ENCODE results near the gene PRMT7.

PRMT7 gene

GRCh38 chr16:68310774-68311511, at the start of gene PRMT7, which contains the start of gene SLC7A6OS:
Gene PRMT7 (plus strand): TSS chr16:68311019. CDS start chr16:68315980, 4,961 bp downstream.
Gene SLC7A6OS (minus strand): TSS chr16:68310946. CDS start chr16:68310926, 20 bp downstream.
- DNase-seq (ENCODE audit: low read depth), result peak; percentile 60
- peak within 1 kb of the TSS; percentile 87 for H3K4me3 ChIP-seq (ENCODE audit: low read depth, low read length)

GRCh38 chr16:68263559-68264127, 47.2 kb upstream of the PRMT7 start:
- H3K4me3 ChIP-seq (ENCODE audit: low read depth, low read length), result peak overlapping the region; percentile 90
- no peak for DNase-seq (ENCODE audit: low read depth)

GRCh38 chr16:68264128-68265077, 46.4 kb upstream of the PRMT7 start, which contains the start of gene SLC7A6:
Gene SLC7A6 (plus strand): TSS chr16:68264526. CDS start chr16:68274727, 10,201 bp downstream.
- DNase-seq (ENCODE audit: low read depth), result no peak
- H3K4me3 ChIP-seq (ENCODE audit: low read depth, low read length), result peak within 1 kb of the TSS; percentile 90

GRCh38 chr16:68265078-68265920, 45.5 kb upstream of the PRMT7 start:
- H3K4me3 ChIP-seq (ENCODE audit: low read depth, low read length), result peak overlapping the region; percentile 90
- no peak for DNase-seq (ENCODE audit: low read depth)

- no peak for DNase-seq (ENCODE audit: low read depth)
- no peak overlapping the region for H3K4me3 ChIP-seq (ENCODE audit: low read depth, low read length)
Measured at GRCh38 chr16:68267612-68268405, 43.0 kb upstream of the PRMT7 start.

GRCh38 chr16:68269793-68270192, 41.0 kb upstream of the PRMT7 start:
- no peak for DNase-seq (ENCODE audit: low read depth)
- no peak overlapping the region for H3K4me3 ChIP-seq (ENCODE audit: low read depth, low read length)

- no peak for DNase-seq (ENCODE audit: low read depth)
- H3K4me3 ChIP-seq (ENCODE audit: low read depth, low read length), result no peak overlapping the region
Measured at GRCh38 chr16:68270353-68270752, 40.5 kb upstream of the PRMT7 start.

- H3K4me3 ChIP-seq (ENCODE audit: low read depth, low read length), result no peak overlapping the region
- no peak for DNase-seq (ENCODE audit: low read depth)
Measured at GRCh38 chr16:68272507-68273209, 38.2 kb upstream of the PRMT7 start.

- DNase-seq (ENCODE audit: low read depth), result no peak
- no peak overlapping the region for H3K4me3 ChIP-seq (ENCODE audit: low read depth, low read length)
Measured at GRCh38 chr16:68273459-68273858, 37.4 kb upstream of the PRMT7 start.

- DNase-seq (ENCODE audit: low read depth), result no peak
- no peak overlapping the region for H3K4me3 ChIP-seq (ENCODE audit: low read depth, low read length)
Measured at GRCh38 chr16:68273896-68274295, 36.9 kb upstream of the PRMT7 start.

- DNase-seq (ENCODE audit: low read depth), result no peak
- no peak overlapping the region for H3K4me3 ChIP-seq (ENCODE audit: low read depth, low read length)
Measured at GRCh38 chr16:68274441-68274840, 36.4 kb upstream of the PRMT7 start.

GRCh38 chr16:68275611-68276191, 35.1 kb upstream of the PRMT7 start:
- DNase-seq (ENCODE audit: low read depth), result no peak
- no peak overlapping the region for H3K4me3 ChIP-seq (ENCODE audit: low read depth, low read length)

- DNase-seq (ENCODE audit: low read depth), result no peak
- no peak overlapping the region for H3K4me3 ChIP-seq (ENCODE audit: low read depth, low read length)
Measured at GRCh38 chr16:68276223-68276622, 34.6 kb upstream of the PRMT7 start.

GRCh38 chr16:68279726-68280558, 30.9 kb upstream of the PRMT7 start:
- DNase-seq (ENCODE audit: low read depth), result no peak
- H3K4me3 ChIP-seq (ENCODE audit: low read depth, low read length), result no peak overlapping the region

- no peak overlapping the region for H3K4me3 ChIP-seq (ENCODE audit: low read depth, low read length)
Measured at GRCh38 chr16:68281368-68282063, 29.3 kb upstream of the PRMT7 start.

GRCh38 chr16:68282064-68282452, 28.8 kb upstream of the PRMT7 start:
- no peak overlapping the region for H3K4me3 ChIP-seq (ENCODE audit: low read depth, low read length)
- no peak for DNase-seq (ENCODE audit: low read depth)

More at GRCh38 chr16:68281368-68282063, 29.3 kb upstream of the PRMT7 start:
- no peak for DNase-seq (ENCODE audit: low read depth)
